ENCODE data around the gene ZKSCAN1. TPM values are rescaled to one million over a fixed set of nuclear protein-coding genes. Genes with fewer than 3 reads are reported as not detected.

Gene ZKSCAN1
- polyA plus RNA-seq, 3 donors, result 10.4 to 24.3 (median 10.7) TPM

DNA sequence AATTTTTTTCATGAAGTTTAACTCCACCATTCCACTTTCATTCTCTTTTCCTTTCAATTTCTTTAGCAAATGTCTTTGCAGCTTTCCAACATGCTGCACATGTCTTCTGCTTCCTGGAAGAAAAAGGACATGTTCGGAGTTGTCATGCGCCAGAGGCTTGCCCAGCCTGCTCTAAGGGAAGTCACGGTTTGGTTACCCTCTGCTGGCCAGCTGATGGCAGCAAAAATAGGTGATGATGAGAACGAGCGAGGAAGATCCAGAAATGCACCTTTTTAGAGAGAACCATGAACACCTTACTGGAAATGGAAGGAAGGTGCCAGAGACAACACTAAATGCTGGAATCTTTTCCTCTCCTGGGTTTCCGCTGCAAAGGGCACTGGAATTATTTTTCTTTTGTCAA lies 29.3 kb downstream of the ZKSCAN1 start:
- peak; percentile 13 to 39 (median 20) for DNase-seq
- TF ChIP-seq, protein P1, sequence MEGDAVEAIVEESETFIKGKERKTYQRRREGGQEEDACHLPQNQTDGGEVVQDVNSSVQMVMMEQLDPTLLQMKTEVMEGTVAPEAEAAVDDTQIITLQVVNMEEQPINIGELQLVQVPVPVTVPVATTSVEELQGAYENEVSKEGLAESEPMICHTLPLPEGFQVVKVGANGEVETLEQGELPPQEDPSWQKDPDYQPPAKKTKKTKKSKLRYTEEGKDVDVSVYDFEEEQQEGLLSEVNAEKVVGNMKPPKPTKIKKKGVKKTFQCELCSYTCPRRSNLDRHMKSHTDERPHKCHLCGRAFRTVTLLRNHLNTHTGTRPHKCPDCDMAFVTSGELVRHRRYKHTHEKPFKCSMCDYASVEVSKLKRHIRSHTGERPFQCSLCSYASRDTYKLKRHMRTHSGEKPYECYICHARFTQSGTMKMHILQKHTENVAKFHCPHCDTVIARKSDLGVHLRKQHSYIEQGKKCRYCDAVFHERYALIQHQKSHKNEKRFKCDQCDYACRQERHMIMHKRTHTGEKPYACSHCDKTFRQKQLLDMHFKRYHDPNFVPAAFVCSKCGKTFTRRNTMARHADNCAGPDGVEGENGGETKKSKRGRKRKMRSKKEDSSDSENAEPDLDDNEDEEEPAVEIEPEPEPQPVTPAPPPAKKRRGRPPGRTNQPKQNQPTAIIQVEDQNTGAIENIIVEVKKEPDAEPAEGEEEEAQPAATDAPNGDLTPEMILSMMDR (IDR thresholded peaks at IDR 0.05), result peak; percentile 21
- H4K20me1 ChIP-seq (ENCODE audit: insufficient read depth, low read length), result no peaks in the 10 kb centered on the region
- H3K79me2 ChIP-seq (ENCODE audit: insufficient read depth, low read length), result peaks cover under 1% of the 10 kb centered on the region
- H3K9ac ChIP-seq (ENCODE audit: insufficient read depth, low read length, poor library complexity, severe bottlenecking), result no peak overlapping the region
- H3K27ac ChIP-seq (ENCODE audit: low read depth in 1 of 2, low read length in 2 of 2), result no peak overlapping the region
- H3K4me3 ChIP-seq (replicated peaks in 1 of 3; ENCODE audit: low read depth in 2 of 3, low read length in 3 of 3), result no peak overlapping the region
- H3K36me3 ChIP-seq (replicated peaks in 1 of 2; ENCODE audit: control insufficient read depth in 1 of 2, insufficient read depth in 2 of 2, low read length in 2 of 2), result no peaks in the 10 kb centered on the region
- no peak overlapping the region for H2AFZ ChIP-seq (ENCODE audit: insufficient read depth, low read depth, low read length, poor library complexity, severe bottlenecking)
- no peaks in the 10 kb centered on the region for H3K36me3 Mint-ChIP-seq
- peaks cover 20% of the 10 kb centered on the region for H3K4me1 Mint-ChIP-seq
- peak overlapping the region in 1 of 7 donors; percentile 17 for H3K27ac Mint-ChIP-seq
- no peak overlapping the region for H3K4me2 ChIP-seq (replicated peaks; ENCODE audit: extremely low read depth, low read length, poor library complexity, severe bottlenecking)
- H3K9me3 Mint-ChIP-seq, result peaks cover 0 to 5% (median 0%) of the 10 kb centered on the region in 7 donors
- 27% methylated on average over 3 of the region's 6 CpGs for WGBS (ENCODE audit: insufficient coverage)
- H3K9me3 ChIP-seq (replicated peaks in 1 of 2; ENCODE audit: control insufficient read depth in 1 of 2, insufficient read depth in 1 of 2, low read length in 2 of 2), result no peaks in the 10 kb centered on the region
- peak overlapping the region; percentile 14 to 74 for H3K4me3 Mint-ChIP-seq
- intact Hi-C loops (cut with micrococcal nuclease), result no loop called here
- no peaks in the 10 kb centered on the region for H3K27me3 ChIP-seq (ENCODE audit: control insufficient read depth in 2 of 2, insufficient read depth in 2 of 2, low read length in 2 of 2)
- peaks cover 7 to 17% of the 10 kb centered on the region in 2 donors for H3K4me1 ChIP-seq (ENCODE audit: control insufficient read depth in 1 of 2, insufficient read depth in 2 of 2, low read length in 2 of 2)
- H3K27me3 Mint-ChIP-seq (ENCODE audit: low read depth in 3 of 3), result peaks cover 2 to 7% (median 5%) of the 10 kb centered on the region in 3 donors

DNA sequence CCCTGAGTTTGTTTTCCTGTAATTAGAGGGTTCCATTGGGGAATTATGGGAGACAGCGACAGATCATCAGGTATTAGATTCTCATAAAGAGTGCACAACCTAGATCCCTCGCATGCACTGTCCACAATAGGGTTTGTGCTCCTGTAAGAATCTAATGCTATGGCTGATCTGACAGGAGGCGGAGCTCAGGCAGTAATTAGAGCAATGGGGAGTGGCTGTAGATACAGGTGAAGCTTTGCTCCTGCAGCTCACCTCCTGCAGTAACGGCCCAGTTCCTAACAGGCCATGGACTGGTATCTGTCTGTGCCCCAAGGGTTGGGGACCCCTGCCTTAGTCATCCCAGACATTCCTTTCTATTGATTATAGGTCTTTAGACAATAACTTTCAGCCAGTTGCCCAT lies 33.3 kb downstream of the ZKSCAN1 start:
- peak overlapping the region; percentile 93 for H3K4me2 ChIP-seq (replicated peaks; ENCODE audit: extremely low read depth, low read length, poor library complexity, severe bottlenecking)
- H3K79me2 ChIP-seq (ENCODE audit: insufficient read depth, low read length), result peaks cover 12% of the 10 kb centered on the region
- Mint-ChIP-seq H3K4me1 (peaks cover 18% of the 10 kb centered on the region), H3K27ac (peak overlapping the region in 5 of 7 donors; percentile 14 to 93 (median 65)), H3K36me3 (peaks cover 0 to 2% of the 10 kb centered on the region in 2 donors), H3K9me3 (no peaks in the 10 kb centered on the region), H3K27me3 (ENCODE audit: low read depth in 3 of 3) (peaks cover 2 to 6% (median 2%) of the 10 kb centered on the region in 3 donors), H3K4me3 (peak overlapping the region in 1 of 2 donors; percentile 34)
- no peak overlapping the region for H3K4me3 ChIP-seq (replicated peaks in 1 of 3; ENCODE audit: low read depth in 2 of 3, low read length in 3 of 3)
- TF ChIP-seq, protein P1 (IDR thresholded peaks at IDR 0.05), result no peak
- H2AFZ ChIP-seq (ENCODE audit: insufficient read depth, low read depth, low read length, poor library complexity, severe bottlenecking), result peak overlapping the region; percentile 98
- no peaks in the 10 kb centered on the region for H3K27me3 ChIP-seq (ENCODE audit: control insufficient read depth in 2 of 2, insufficient read depth in 2 of 2, low read length in 2 of 2)
- intact Hi-C loops (cut with micrococcal nuclease), result no loop called here
- H3K9me3 ChIP-seq (replicated peaks in 1 of 2; ENCODE audit: control insufficient read depth in 1 of 2, insufficient read depth in 1 of 2, low read length in 2 of 2), result no peaks in the 10 kb centered on the region
- peaks cover 14 to 20% of the 10 kb centered on the region in 2 donors for H3K4me1 ChIP-seq (ENCODE audit: control insufficient read depth in 1 of 2, insufficient read depth in 2 of 2, low read length in 2 of 2)
- H4K20me1 ChIP-seq (ENCODE audit: insufficient read depth, low read length), result no peaks in the 10 kb centered on the region
- DNase-seq, result no peak
- no peak overlapping the region for H3K9ac ChIP-seq (ENCODE audit: insufficient read depth, low read length, poor library complexity, severe bottlenecking)
- no peaks in the 10 kb centered on the region for H3K36me3 ChIP-seq (replicated peaks in 1 of 2; ENCODE audit: control insufficient read depth in 1 of 2, insufficient read depth in 2 of 2, low read length in 2 of 2)
- no peak overlapping the region for H3K27ac ChIP-seq (ENCODE audit: low read depth in 1 of 2, low read length in 2 of 2)
- WGBS (ENCODE audit: insufficient coverage), result 100% methylated on average over 1 of the region's 4 CpGs
